Thyroid gland (tissue), 4 donors: ENCODE measurements around the gene KIF13A.

Experiments
- POLR2A ChIP-seq, 2 donors: fragments of 450-650 bp; IDR thresholded peaks; one replicate each; pipeline ENCODE4 v1.6.1; 2017; ENCODE audit warnings: antibody characterized with exemption in 2 of 2, mild to moderate bottlenecking in 2 of 2, moderate library complexity in 1 of 2
- TF ChIP-seq, protein P1 (sequence below), 6 experiments: fragments of 200-600 bp in 3 of 6; fragments of 450-650 bp in 3 of 6; sonication (generic) in 3 of 6; IDR thresholded peaks; one replicate each; pipeline ENCODE4 v1.5.1; 2016 to 2019; ENCODE audit warnings: antibody characterized with exemption in 6 of 6, mild to moderate bottlenecking in 2 of 6, inconsistent platforms in 1 of 6, moderate library complexity in 1 of 6

DNA sequence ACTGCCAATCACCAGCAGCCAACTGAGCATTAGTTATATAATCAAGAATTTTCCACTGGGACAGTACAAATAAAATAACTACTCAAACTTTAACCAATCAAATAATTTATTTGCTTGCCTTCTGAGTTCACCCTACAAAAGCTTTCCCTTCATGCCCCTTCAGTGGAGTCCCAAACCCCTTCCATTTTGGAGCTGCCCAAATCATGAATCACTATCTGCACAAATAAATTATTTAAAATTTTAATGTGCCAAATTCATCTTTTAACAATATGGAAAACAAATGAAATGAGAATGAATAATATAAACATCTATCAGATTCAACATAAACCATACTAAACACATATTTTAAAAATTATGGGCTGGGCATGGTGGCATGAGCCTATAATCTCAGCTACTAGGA, 85.9 kb downstream of the KIF13A start:
- TF ChIP-seq, protein P1, sequence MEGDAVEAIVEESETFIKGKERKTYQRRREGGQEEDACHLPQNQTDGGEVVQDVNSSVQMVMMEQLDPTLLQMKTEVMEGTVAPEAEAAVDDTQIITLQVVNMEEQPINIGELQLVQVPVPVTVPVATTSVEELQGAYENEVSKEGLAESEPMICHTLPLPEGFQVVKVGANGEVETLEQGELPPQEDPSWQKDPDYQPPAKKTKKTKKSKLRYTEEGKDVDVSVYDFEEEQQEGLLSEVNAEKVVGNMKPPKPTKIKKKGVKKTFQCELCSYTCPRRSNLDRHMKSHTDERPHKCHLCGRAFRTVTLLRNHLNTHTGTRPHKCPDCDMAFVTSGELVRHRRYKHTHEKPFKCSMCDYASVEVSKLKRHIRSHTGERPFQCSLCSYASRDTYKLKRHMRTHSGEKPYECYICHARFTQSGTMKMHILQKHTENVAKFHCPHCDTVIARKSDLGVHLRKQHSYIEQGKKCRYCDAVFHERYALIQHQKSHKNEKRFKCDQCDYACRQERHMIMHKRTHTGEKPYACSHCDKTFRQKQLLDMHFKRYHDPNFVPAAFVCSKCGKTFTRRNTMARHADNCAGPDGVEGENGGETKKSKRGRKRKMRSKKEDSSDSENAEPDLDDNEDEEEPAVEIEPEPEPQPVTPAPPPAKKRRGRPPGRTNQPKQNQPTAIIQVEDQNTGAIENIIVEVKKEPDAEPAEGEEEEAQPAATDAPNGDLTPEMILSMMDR (IDR thresholded peaks at IDR 0.05), result no peak
- no peak for TF ChIP-seq POLR2A (IDR thresholded peaks at IDR 0.05)
